Anterior cingulate cortex (tissue), 58 donors: ENCODE results near the gene ADAM15.
A peak's percentile ranks its signal among the peaks of the same experiment; 100 is the strongest.

Experiments used
- DNase-seq, 58 donors: peaks; one replicate each; lab custom pipeline; 2025; lab: John Stamatoyannopoulos, UW

The ADAM15 gene

GRCh38 chr1:155029513-155030242, 21.4 kb upstream of the ADAM15 start:
- DNase-seq: no peak

- DNase-seq: peak in 1 of 58 donors; percentile 12
Measured at GRCh38 chr1:155030243-155030795, 20.8 kb upstream of the ADAM15 start.

GRCh38 chr1:155030899-155031298, 20.2 kb upstream of the ADAM15 start:
- no peak for DNase-seq

- DNase-seq: no peak
Measured at GRCh38 chr1:155032886-155033285, 18.2 kb upstream of the ADAM15 start.

DNA sequence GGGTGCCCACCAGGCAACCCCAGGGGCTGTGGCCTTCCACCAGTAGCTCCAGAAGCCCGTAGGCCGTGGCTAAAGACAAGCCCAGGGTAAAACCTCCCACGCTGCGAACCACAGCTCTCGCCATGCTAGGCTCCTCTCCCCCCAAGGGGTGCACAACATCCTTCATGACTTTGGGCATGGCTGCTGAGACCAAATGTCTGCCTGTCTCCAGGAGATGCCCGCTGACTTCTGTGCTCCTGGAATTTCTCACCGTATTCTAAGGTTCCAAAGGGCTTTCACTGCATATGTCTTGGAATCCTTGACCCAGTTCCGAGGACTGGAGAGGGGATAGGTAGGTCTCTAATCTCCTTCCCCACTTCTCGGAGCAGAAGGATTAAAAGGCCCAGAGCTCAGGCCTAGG, 17.6 kb upstream of the ADAM15 start, which contains the start of the genes DCST1 and DCST2:
Gene DCST1 (plus strand): TSS at position 301 of the 400 bp plus-strand sequence. CDS start 213 bp downstream, outside the sequence.
Gene DCST2 (minus strand): TSS at position 258 of the 400 bp plus-strand sequence. CDS start 80 bp downstream, at position 178.
- DNase-seq: no peak

DNA sequence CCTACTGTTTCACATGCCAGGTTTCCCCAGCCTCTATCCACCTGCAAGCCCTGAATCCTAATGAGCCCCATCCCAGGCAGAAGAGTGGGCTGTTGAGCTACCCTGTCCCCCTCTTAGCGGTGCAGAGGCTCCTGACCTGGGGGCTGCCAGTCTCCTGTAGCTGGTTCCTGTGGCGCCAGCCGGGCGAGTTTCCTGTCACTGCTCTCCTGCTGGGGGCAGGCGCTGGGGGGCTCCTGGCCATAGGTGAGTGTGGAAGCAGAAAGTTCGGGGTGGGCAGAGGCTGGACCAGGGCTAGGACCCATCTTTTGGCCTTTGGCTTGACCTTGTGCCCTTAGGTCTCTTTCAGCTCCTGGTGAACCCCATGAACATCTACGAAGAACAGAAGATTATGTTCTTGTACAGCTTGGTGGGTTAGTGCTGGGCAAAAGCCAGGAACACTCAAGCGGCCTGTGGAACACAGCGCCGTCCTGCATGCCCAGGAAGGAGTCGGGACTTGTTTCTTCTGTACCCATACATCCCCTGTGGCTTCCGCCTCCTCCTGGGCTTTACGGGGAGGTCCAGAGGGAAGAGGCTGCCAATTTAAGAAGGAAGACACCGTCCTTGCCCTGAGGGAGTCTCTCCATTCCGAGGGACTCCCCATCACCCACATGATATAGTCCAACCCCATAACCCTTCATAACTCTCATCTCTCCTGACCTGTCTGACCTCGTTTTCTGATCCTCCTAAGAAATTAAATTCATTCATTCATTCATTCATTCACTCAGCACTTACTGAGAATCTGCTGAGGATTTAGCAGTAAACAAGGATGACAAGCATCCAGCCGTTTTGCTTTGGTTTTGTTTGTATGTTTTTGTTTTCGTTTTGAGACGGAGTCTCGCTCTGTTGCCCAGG, 16.6 kb upstream of the ADAM15 start:
- no peak for DNase-seq

GRCh38 chr1:155035936-155036335, 15.2 kb upstream of the ADAM15 start:
- no peak for DNase-seq

DNA sequence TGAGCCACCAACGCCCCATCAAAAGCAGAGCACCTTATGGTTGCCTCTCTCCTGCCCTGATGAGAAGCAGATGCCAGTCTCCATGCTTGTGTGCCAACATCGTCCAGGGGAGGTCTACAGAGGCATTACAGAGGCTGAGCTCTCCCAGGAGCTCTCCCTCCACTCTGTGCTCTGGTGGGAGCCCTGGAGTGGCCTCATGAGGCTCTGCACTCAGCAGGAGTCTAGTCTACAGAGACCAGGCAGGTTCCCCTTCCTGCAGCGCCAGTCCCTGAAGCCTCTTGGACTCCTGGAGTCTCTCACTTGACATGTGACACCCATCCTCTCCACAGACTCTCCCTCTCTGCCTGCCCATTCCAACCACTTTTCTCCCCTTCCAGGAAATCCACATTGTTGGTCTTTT, 14.1 kb upstream of the ADAM15 start:
- no peak for DNase-seq

- no peak for DNase-seq
Measured at GRCh38 chr1:155037851-155038441, 13.2 kb upstream of the ADAM15 start.

DNA sequence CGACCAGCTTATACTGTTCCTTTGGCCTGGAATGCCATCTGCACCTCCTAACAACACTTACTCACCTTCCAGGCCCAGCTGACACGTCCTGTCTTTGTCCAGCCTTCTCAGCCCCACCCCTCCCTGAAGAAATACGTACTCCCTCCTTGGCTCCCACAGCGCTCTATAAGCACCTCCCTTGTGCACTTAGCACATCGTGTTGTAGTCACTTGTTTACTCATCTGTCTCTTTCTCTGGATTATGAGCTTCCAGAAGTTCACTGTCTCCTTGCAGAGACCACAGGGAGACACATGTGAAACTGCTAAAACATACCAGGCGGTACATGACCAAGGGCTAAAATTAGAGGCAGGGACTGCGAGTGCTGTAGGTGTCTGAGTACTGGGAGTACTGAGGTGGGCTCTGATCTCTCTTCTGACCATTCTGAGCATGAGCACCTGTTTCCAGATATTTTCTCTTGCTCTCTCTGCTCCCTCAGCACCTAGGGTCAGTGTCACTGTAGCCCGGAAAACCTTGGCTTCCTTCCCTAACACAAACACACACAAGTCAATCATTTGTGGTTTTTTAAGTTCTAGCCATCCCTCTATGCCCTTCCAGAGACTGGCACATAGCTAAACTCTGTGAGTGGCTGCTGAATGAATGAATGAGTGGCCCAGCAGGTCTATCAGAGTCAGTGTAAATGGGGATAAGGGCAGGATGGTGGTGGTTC, 12.4 kb upstream of the ADAM15 start:
- DNase-seq: no peak

- DNase-seq: no peak
Measured at GRCh38 chr1:155039308-155039669, 11.8 kb upstream of the ADAM15 start.

GRCh38 chr1:155040358-155041093, 10.6 kb upstream of the ADAM15 start:
- no peak for DNase-seq

DNA sequence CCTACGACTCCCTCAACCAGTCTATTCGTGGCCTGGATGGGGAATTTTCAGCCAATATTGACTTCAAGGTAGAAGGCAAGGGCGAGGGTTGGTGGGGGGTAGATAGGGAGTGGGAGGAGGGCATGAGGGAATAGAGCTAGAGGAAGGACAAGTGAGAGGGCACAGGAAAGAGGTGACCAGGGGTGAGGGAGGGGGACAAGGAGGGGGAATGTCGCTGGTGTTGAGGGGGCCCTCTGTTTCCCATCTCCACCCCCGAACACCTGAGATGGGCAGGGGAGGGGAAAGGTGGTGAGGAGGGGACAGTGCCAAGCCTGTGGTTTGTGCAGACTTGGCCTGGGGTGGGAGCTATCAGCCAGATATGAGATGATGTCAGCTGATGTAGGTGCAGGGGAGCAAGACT, 8.3 kb upstream of the ADAM15 start:
- DNase-seq: no peak

- no peak for DNase-seq
Measured at GRCh38 chr1:155043301-155043702, 7.8 kb upstream of the ADAM15 start.

GRCh38 chr1:155043793-155044192, 7.3 kb upstream of the ADAM15 start:
- DNase-seq: no peak

- DNase-seq: no peak
Measured at GRCh38 chr1:155044365-155044764, 6.8 kb upstream of the ADAM15 start.

- peak in 51 of 58 donors; percentile 2 to 78 (median 49) for DNase-seq
Measured at GRCh38 chr1:155044812-155045657, 6.1 kb upstream of the ADAM15 start.
